ENCODE measurements around the gene IKBIP. TPM values are rescaled to one million over a fixed set of nuclear protein-coding genes. Genes with fewer than 3 reads are reported as not detected.

IKBIP gene
- total RNA-seq, 1 donor from 2014 or later: 15.2 TPM

GRCh38 chr12:98678946-98679610 is 34.5 kb upstream of the IKBIP start:
- intact Hi-C loops (cut with DNase I): no loop called here
- ATAC-seq (no peak), DNase-seq (no peak)
- Histone ChIP-seq H3K4me3 (no peak overlapping the region), H3K27ac (no peak overlapping the region), H3K36me3 (peaks cover 89% of the 10 kb centered on the region), H3K4me1 (no peaks in the 10 kb centered on the region), H3K27me3 (no peaks in the 10 kb centered on the region), H3K9me3 (no peaks in the 10 kb centered on the region)
- TF ChIP-seq CTCF (IDR thresholded peaks at IDR 0.05): no peak

- H3K27ac ChIP-seq: no peak overlapping the region
- no peaks in the 10 kb centered on the region for H3K27me3 ChIP-seq
- DNase-seq (no peak), ATAC-seq (peak; percentile 13)
- H3K4me3 ChIP-seq: no peak overlapping the region
- no peaks in the 10 kb centered on the region for H3K4me1 ChIP-seq
- no peak for TF ChIP-seq CTCF (IDR thresholded peaks at IDR 0.05)
- intact Hi-C loops (cut with DNase I): no loop called here
- H3K9me3 ChIP-seq: no peaks in the 10 kb centered on the region
- H3K36me3 ChIP-seq: peaks cover 87% of the 10 kb centered on the region
These were observed 33.8 kb upstream of the IKBIP start for GRCh38 chr12:98678236-98678945.

- Histone ChIP-seq H3K27ac (no peak overlapping the region), H3K9me3 (no peaks in the 10 kb centered on the region), H3K27me3 (no peaks in the 10 kb centered on the region), H3K4me1 (no peaks in the 10 kb centered on the region), H3K4me3 (no peak overlapping the region), H3K36me3 (peaks cover 78% of the 10 kb centered on the region)
- no peak for TF ChIP-seq CTCF (IDR thresholded peaks at IDR 0.05)
- DNase-seq (no peak), ATAC-seq (no peak)
- intact Hi-C loops (cut with DNase I): no loop called here
These were observed 30.3 kb upstream of the IKBIP start for GRCh38 chr12:98674841-98675240.

- H3K27ac ChIP-seq: no peak overlapping the region
- DNase-seq (no peak), ATAC-seq (no peak)
- no peaks in the 10 kb centered on the region for H3K9me3 ChIP-seq
- intact Hi-C loops (cut with DNase I): no loop called here
- H3K27me3 ChIP-seq: no peaks in the 10 kb centered on the region
- no peak overlapping the region for H3K4me3 ChIP-seq
- H3K4me1 ChIP-seq: no peaks in the 10 kb centered on the region
- TF ChIP-seq CTCF (IDR thresholded peaks at IDR 0.05): no peak
- H3K36me3 ChIP-seq: peaks cover 70% of the 10 kb centered on the region
These were observed 26.9 kb upstream of the IKBIP start for GRCh38 chr12:98671459-98671858.

GRCh38 chr12:98669751-98670150 is 25.2 kb upstream of the IKBIP start:
- intact Hi-C loops (cut with DNase I): no loop called here
- no peaks in the 10 kb centered on the region for H3K4me1 ChIP-seq
- peaks cover 74% of the 10 kb centered on the region for H3K36me3 ChIP-seq
- no peaks in the 10 kb centered on the region for H3K27me3 ChIP-seq
- DNase-seq (no peak), ATAC-seq (no peak)
- no peaks in the 10 kb centered on the region for H3K9me3 ChIP-seq
- TF ChIP-seq CTCF (IDR thresholded peaks at IDR 0.05): no peak
- no peak overlapping the region for H3K4me3 ChIP-seq
- no peak overlapping the region for H3K27ac ChIP-seq
